ENCODE measurements around the gene TMA7B. TPM values are rescaled to one million over a fixed set of nuclear protein-coding genes. Genes with fewer than 3 reads are reported as not detected.

Gene TMA7B
- total RNA-seq, 2 experiments from 2014 or later, result 5.7 to 6.5 TPM

GRCh38 chr22:39967996-39968972, 8.1 kb downstream of the TMA7B start:
- Histone ChIP-seq H3K36me3 (ENCODE audit: insufficient read depth, low read length) (peaks cover 97% of the 10 kb centered on the region), H3K27ac (ENCODE audit: low read depth in 1 of 2, low read length in 2 of 2) (no peak overlapping the region), H3K4me3 (ENCODE audit: low read length) (no peak overlapping the region), H3K9me3 (ENCODE audit: control insufficient read depth in 1 of 2, insufficient read depth in 1 of 2, low read length in 2 of 2) (no peaks in the 10 kb centered on the region), H3K4me1 (ENCODE audit: insufficient read depth, low read length) (no peaks in the 10 kb centered on the region), H3K27me3 (ENCODE audit: control insufficient read depth in 1 of 2, insufficient read depth in 2 of 2, low read length in 2 of 2) (no peaks in the 10 kb centered on the region)
- ChIA-PET POLR2A (interaction anchor here (0.6 to 0.7 kb wide), 2 partner anchors 33 to 523 kb away, joined by 3 read pairs; no protein-coding TSS in a partner anchor), CTCF (interaction anchor here (1.4 kb wide), 1 partner anchor 36 kb away, joined by 4 read pairs; no protein-coding TSS in a partner anchor)
- Mint-ChIP-seq H3K27ac (peak overlapping the region; percentile 69), H3K4me1 (ENCODE audit: low read depth) (peaks cover 16% of the 10 kb centered on the region), H3K9me3 (no peaks in the 10 kb centered on the region), H3K36me3 (ENCODE audit: low read depth) (peaks cover 100% of the 10 kb centered on the region), H3K27me3 (no peaks in the 10 kb centered on the region), H3K4me3 (no peak overlapping the region)
- intact Hi-C loops (cut with DNase I, micrococcal nuclease), result no loop called here
- DNase-seq (no peak), ATAC-seq (ENCODE audit: poor library complexity) (no peak)
- no peak for TF ChIP-seq CTCF (IDR thresholded peaks at IDR 0.05)

- Mint-ChIP-seq H3K9me3 (no peaks in the 10 kb centered on the region), H3K36me3 (ENCODE audit: low read depth) (peaks cover 99% of the 10 kb centered on the region), H3K27me3 (no peaks in the 10 kb centered on the region), H3K27ac (peak overlapping the region; percentile 75), H3K4me1 (ENCODE audit: low read depth) (peaks cover 10% of the 10 kb centered on the region), H3K4me3 (no peak overlapping the region)
- ChIA-PET POLR2A (interaction anchor here (0.6 kb wide), 1 partner anchor 162 kb away, joined by 3 read pairs; no protein-coding TSS in a partner anchor), CTCF (interaction anchor here (0.9 kb wide), 1 partner anchor 54 kb away, joined by 4 read pairs; no protein-coding TSS in a partner anchor)
- H3K4me1 ChIP-seq (ENCODE audit: insufficient read depth, low read length), result no peaks in the 10 kb centered on the region
- no peaks in the 10 kb centered on the region for H3K9me3 ChIP-seq (ENCODE audit: control insufficient read depth in 1 of 2, insufficient read depth in 1 of 2, low read length in 2 of 2)
- no peaks in the 10 kb centered on the region for H3K27me3 ChIP-seq (ENCODE audit: control insufficient read depth in 1 of 2, insufficient read depth in 2 of 2, low read length in 2 of 2)
- ATAC-seq (ENCODE audit: poor library complexity) (no peak), DNase-seq (no peak)
- no peak for TF ChIP-seq CTCF (IDR thresholded peaks at IDR 0.05)
- H3K4me3 ChIP-seq (ENCODE audit: low read length), result no peak overlapping the region
- H3K36me3 ChIP-seq (ENCODE audit: insufficient read depth, low read length), result peaks cover 92% of the 10 kb centered on the region
- intact Hi-C loops (cut with DNase I, micrococcal nuclease), result loop anchor here in 1 of 2 experiments (5.0 kb wide), 1 partner anchor 52 kb away; no protein-coding TSS in a partner anchor
- no peak overlapping the region for H3K27ac ChIP-seq (ENCODE audit: low read depth in 1 of 2, low read length in 2 of 2)
These were observed 10.5 kb downstream of the TMA7B start for GRCh38 chr22:39970742-39971141.

DNA sequence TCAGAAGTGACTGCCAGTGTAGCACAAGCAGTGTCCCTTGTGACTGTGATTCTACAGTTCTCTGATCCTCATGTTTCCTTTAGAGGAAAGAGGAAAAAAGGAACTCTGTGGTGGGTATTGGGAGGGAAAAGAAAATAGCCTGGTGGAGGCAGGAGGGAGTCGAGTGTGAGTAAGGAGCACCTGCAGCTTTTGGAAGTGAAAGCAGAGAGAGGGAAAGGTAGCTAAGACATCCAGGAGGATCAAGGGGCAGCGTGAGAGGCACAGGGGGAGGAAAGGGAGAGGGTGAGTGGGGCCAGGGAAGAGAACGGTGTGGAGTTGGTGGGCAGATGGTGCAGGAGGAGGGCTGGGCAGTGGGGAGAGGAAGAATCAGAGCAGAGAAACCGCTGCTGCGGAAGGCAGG, 12.4 kb downstream of the TMA7B start:
- POLR2A ChIA-PET, result interaction anchor here (0.9 to 1.0 kb wide), 2 partner anchors 12 to 72 kb away, joined by 3 read pairs; no protein-coding TSS in a partner anchor
- no peaks in the 10 kb centered on the region for H3K27me3 ChIP-seq (ENCODE audit: control insufficient read depth in 1 of 2, insufficient read depth in 2 of 2, low read length in 2 of 2)
- Mint-ChIP-seq H3K9me3 (no peaks in the 10 kb centered on the region), H3K4me3 (no peak overlapping the region), H3K27ac (peak overlapping the region; percentile 75), H3K36me3 (ENCODE audit: low read depth) (peaks cover 91% of the 10 kb centered on the region), H3K4me1 (ENCODE audit: low read depth) (peaks cover 4% of the 10 kb centered on the region), H3K27me3 (no peaks in the 10 kb centered on the region)
- DNase-seq (no peak), ATAC-seq (ENCODE audit: poor library complexity) (no peak)
- H3K4me1 ChIP-seq (ENCODE audit: insufficient read depth, low read length), result no peaks in the 10 kb centered on the region
- H3K36me3 ChIP-seq (ENCODE audit: insufficient read depth, low read length), result peaks cover 73% of the 10 kb centered on the region
- TF ChIP-seq CTCF (IDR thresholded peaks at IDR 0.05), result no peak
- H3K9me3 ChIP-seq (ENCODE audit: control insufficient read depth in 1 of 2, insufficient read depth in 1 of 2, low read length in 2 of 2), result no peaks in the 10 kb centered on the region
- no peak overlapping the region for H3K4me3 ChIP-seq (ENCODE audit: low read length)
- peak overlapping the region in 1 of 2 donors; percentile 32 for H3K27ac ChIP-seq (ENCODE audit: low read depth in 1 of 2, low read length in 2 of 2)
- intact Hi-C loops (cut with DNase I, micrococcal nuclease), result loop anchor here in 1 of 2 experiments (5.0 kb wide), 1 partner anchor 50 kb away; no protein-coding TSS in a partner anchor
- CTCF ChIA-PET, result no interaction called here

Measured in CD4-positive, alpha-beta T cell (primary cell).